Testis (tissue), 3 donors: ENCODE results near the gene SNRPA. TPM values are rescaled to one million over a fixed set of nuclear protein-coding genes. Genes with fewer than 3 reads are reported as not detected.
A peak's percentile ranks its signal among the peaks of the same experiment; 100 is the strongest.

Experiments used
- DNase-seq: peaks from one replicate; pipeline ENCODE4 v3.0.0-alpha.2; 2019
- H3K27ac ChIP-seq, 2 donors: fragments of 200-600 bp; sonication (generic); one replicate each; pipeline ENCODE4 v1.5.1; 2019
- H3K27me3 ChIP-seq: fragments of 200-600 bp; sonication (generic); one replicate; pipeline ENCODE4 v1.5.1; 2019
- H3K36me3 ChIP-seq: fragments of 200-600 bp; sonication (generic); one replicate; pipeline ENCODE4 v1.5.1; 2017; ENCODE audit warnings: low read depth; ENCODE audit errors: missing control alignments
- H3K4me1 ChIP-seq: fragments of 200-600 bp; sonication (generic); one replicate; pipeline ENCODE4 v1.5.1; 2019
- H3K4me3 ChIP-seq, 2 donors: fragments of 200-600 bp; sonication (generic); one replicate each; pipeline ENCODE4 v1.5.1; 2017 to 2019
- H3K9me3 ChIP-seq: fragments of 200-600 bp; sonication (generic); one replicate; pipeline ENCODE4 v1.5.1; 2017
- POLR2A ChIP-seq: fragments of 450-650 bp; IDR thresholded peaks from one replicate; pipeline ENCODE4 v1.6.1; 2017; ENCODE audit warnings: antibody characterized with exemption, mild to moderate bottlenecking, moderate library complexity
- WGBS, 2 donors: methylation state at CpG; one replicate each; pipeline ENCODE4 v1.1.5; 2018; 5-methylcytosine and 5-hydroxymethylcytosine counted together
- intact Hi-C: fragments of 100-400 bp; cut with DNase I; formaldehyde crosslinking; loops from one replicate; pipeline ENCODE4 v1.15.1; 2023; ENCODE audit warnings: low total_unique reads
- polyA plus RNA-seq: library from polyadenylated mRNA; stranded (reverse); fragments of 350-450 nt; fragmentation: Illumina TruSeq; extraction: RNeasy Lipid Tissue Mini Kit (QIAGEN cat#74804); gene quantifications from one replicate; pipeline ENCODE4 v1.2.3, GENCODE V29; 2014; ENCODE audit warnings: low read depth, low replicate concordance; ENCODE audit not compliant: insufficient read depth
- total RNA-seq, 2 donors: library from RNA; depleted of rRNA; stranded (reverse); fragments of >200 nt; gene quantifications; one replicate each; pipeline ENCODE4 v1.2.3, GENCODE V29; 2016
- TF ChIP-seq, protein P1 (sequence below), 3 experiments: fragments of 450-650 bp in 2 of 3; fragments of 200-600 bp in 1 of 3; sonication (generic) in 1 of 3; IDR thresholded peaks; one replicate each; pipeline ENCODE4 v1.5.1; 2016 to 2019; ENCODE audit warnings: antibody characterized with exemption in 3 of 3, mild to moderate bottlenecking in 2 of 3, moderate library complexity in 1 of 3

The SNRPA gene
- total and polyA plus RNA-seq, 3 donors from 2014 or later = 67.8 to 91.5 (median 89.8) TPM

DNA sequence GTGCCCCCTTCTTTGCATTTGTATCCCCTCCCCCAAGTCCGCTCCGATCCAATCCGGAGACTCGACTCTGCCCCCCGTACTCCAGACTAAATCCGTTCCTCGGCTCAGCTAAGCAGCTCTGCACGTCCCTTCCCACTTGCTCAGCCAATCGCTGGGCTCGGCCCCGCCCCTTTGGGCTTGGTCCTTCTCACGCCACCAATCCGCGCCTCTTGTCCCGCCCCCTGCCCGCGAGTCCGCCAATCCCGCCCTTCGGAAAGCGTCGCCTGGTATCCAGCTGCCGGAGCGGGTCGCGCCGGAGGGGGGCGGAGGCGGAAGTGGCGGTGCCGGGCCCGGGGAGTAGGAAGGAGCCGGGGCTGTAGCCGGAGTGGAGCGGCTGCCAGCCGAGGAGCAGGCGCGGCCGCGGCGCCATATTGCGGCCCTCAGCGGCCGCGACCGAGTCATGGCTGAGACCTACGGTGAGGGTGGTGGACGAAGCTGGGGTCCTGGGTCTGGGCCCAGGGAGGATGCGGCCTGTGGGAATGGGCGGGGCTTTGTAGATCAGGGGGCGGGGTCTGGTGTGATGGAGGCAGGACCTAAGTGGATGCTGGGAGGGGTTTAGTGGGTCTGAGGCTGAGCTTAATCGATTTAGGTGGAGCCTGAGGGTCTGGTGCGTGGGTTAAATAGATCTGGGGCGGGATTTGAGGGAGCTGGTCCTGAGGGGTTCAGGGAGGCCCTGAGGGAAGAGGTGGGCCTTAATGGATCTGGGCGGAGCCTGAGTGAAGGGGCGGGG lies 27.1 kb downstream of the SNRPA start, which contains the start of gene RAB4B:
Gene RAB4B (plus strand): TSS at position 311 of the 769 bp plus-strand sequence. CDS start 129 bp downstream, at position 440.
- H3K27ac ChIP-seq = peak within 1 kb of the TSS; percentile 95 to 96
- intact Hi-C loops = no loop called here
- WGBS, 2 donors = 1 to 2% methylated on average over 32 to 54 of the region's 56 CpGs
- H3K4me1 ChIP-seq = peaks cover 12% of the 10 kb centered on the region
- H3K9me3 ChIP-seq = no peaks in the 10 kb centered on the region
- H3K27me3 ChIP-seq = no peaks in the 10 kb centered on the region
- H3K4me3 ChIP-seq = peak within 1 kb of the TSS; percentile 73 to 95
- DNase-seq = peak; percentile 100
- TF ChIP-seq, protein P1, sequence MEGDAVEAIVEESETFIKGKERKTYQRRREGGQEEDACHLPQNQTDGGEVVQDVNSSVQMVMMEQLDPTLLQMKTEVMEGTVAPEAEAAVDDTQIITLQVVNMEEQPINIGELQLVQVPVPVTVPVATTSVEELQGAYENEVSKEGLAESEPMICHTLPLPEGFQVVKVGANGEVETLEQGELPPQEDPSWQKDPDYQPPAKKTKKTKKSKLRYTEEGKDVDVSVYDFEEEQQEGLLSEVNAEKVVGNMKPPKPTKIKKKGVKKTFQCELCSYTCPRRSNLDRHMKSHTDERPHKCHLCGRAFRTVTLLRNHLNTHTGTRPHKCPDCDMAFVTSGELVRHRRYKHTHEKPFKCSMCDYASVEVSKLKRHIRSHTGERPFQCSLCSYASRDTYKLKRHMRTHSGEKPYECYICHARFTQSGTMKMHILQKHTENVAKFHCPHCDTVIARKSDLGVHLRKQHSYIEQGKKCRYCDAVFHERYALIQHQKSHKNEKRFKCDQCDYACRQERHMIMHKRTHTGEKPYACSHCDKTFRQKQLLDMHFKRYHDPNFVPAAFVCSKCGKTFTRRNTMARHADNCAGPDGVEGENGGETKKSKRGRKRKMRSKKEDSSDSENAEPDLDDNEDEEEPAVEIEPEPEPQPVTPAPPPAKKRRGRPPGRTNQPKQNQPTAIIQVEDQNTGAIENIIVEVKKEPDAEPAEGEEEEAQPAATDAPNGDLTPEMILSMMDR (IDR thresholded peaks at IDR 0.05) = peak in 2 of 3 experiments; percentile 37 to 45
- peak; percentile 69 for TF ChIP-seq POLR2A
- no peaks in the 10 kb centered on the region for H3K36me3 ChIP-seq

DNA sequence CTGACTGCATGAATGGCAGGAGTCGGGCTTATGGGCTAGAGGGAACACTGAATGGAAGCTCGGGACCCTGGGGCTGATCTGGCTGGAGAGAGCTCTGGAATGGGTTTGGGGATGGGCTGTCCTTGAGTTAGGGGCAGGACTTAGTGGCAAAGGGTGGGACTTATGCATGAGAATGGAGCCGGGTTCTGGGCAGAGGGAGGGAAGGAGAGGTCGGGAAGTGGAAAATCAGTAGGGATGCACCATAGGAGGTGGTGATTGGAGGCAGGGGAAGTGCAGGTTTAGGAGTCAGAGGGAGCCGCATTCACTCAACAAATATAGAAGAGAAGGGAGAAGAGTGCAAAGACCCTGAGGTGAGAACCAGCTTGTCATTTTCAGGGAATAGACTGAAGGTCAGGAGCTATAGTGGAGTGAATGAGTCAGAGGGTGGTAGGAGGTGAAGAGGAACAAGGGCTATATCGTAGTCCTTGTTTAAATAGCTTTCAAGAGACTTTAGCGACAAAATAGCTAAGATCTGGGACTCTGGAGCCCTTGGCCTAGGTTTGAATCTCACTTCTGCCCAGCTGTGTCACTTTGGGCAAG lies 27.8 kb downstream of the SNRPA start:
- Histone ChIP-seq H3K27me3 (no peaks in the 10 kb centered on the region), H3K4me1 (peaks cover 12% of the 10 kb centered on the region), H3K4me3 (peak overlapping the region; percentile 73 to 95), H3K27ac (peak overlapping the region; percentile 95 to 96), H3K9me3 (no peaks in the 10 kb centered on the region), H3K36me3 (no peaks in the 10 kb centered on the region)
- DNase-seq = no peak
- WGBS, 2 donors = 9 to 12% methylated on average over 7 of the region's 7 CpGs
- no peak for TF ChIP-seq POLR2A
- TF ChIP-seq, protein P1 (IDR thresholded peaks at IDR 0.05) = no peak
- intact Hi-C loops = no loop called here

DNA sequence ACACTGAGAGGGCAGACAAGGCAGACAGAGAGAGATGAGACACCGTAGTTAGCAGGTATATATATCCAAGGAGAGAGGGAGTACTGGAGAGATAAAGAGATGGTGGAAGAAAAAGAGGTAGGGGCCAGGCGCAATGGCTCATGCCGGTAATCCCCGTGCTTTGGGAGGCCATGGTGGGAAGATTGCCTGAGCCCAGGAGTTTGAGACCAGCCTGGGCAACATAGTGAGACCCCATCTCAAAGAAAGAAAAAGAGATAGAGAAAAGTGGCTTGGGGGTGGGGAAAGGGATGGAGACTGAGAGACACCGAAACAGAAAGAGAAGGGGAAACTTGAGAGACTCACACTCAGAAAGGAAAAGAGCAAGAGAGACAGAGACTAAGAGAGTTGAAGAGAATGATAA lies 29.6 kb downstream of the SNRPA start:
- no peak overlapping the region for H3K4me3 ChIP-seq
- TF ChIP-seq POLR2A = no peak
- TF ChIP-seq, protein P1 (IDR thresholded peaks at IDR 0.05) = no peak
- no peaks in the 10 kb centered on the region for H3K9me3 ChIP-seq
- 94 to 96% methylated on average over 5 of the region's 5 CpGs for WGBS, 2 donors
- H3K36me3 ChIP-seq = no peaks in the 10 kb centered on the region
- intact Hi-C loops = no loop called here
- H3K4me1 ChIP-seq = peaks cover 12% of the 10 kb centered on the region
- no peaks in the 10 kb centered on the region for H3K27me3 ChIP-seq
- H3K27ac ChIP-seq = no peak overlapping the region
- no peak for DNase-seq

DNA sequence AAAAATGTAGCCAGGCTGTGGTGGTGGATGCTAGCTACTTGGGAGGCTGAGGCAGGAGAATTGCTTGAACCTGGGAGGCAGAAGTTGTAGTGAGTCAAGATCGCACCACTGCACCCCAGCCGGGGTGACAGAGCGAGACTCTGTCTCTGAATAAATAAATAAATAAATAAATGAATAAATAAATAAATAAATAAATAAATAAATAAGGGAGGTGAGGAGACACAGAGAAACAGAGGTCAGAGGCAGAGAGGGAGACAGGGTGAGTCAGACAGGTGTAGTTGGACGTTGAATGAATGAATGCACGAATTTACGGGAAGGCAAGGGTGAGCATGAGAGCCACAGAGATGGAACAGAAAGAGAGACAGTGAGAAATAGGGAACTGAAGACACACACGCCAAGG lies 30.1 kb downstream of the SNRPA start:
- H3K4me3 ChIP-seq = no peak overlapping the region
- intact Hi-C loops = no loop called here

More for the DNA sequence above, 30.1 kb downstream of the SNRPA start:
- no peak for DNase-seq
- TF ChIP-seq, protein P1 (IDR thresholded peaks at IDR 0.05) = no peak
- no peak for TF ChIP-seq POLR2A
- Histone ChIP-seq H3K9me3 (no peaks in the 10 kb centered on the region), H3K36me3 (no peaks in the 10 kb centered on the region), H3K27me3 (no peaks in the 10 kb centered on the region), H3K4me1 (peaks cover 12% of the 10 kb centered on the region), H3K27ac (no peak overlapping the region)
- WGBS, 2 donors = 93 to 96% methylated on average over 7 of the region's 7 CpGs
